ENCODE results near the gene RHO.

DNA sequence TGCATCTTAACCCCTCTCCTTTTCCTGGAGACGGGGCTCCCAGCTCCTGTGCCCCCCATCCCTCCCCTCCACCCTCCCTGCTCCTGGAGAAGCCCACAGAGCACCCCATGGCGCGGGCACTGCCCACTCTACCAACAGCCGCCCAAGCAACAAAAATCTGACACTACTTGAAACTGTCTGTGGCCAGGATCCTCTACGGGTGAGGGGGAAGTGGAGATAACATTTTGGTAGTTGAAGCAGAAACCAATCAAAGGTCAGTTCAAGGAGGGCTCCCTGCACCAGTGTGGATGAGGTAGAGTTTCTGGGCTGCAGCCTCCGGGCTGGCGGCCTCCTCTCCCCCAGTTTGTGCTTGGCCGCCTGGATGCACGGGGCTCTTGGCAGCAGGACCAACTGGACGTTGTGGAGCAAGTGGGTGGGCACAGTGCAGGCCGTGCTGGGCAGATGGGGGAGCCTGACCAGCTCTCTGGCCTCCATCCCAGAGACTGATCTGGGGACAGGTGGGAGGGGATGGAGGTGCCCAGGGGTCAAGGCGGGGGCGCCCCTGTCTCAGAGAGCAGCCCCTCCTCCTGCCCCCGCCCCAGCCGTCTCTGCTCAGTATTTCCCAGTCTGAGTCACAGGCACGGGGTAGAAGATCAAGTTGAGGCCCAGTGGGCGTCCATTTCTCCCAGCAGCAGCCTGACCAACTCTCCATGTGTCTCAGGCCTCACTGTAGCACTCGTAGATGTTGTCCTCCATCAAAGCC is 27.3 kb downstream of the RHO start:
- TF ChIP-seq, protein P1, sequence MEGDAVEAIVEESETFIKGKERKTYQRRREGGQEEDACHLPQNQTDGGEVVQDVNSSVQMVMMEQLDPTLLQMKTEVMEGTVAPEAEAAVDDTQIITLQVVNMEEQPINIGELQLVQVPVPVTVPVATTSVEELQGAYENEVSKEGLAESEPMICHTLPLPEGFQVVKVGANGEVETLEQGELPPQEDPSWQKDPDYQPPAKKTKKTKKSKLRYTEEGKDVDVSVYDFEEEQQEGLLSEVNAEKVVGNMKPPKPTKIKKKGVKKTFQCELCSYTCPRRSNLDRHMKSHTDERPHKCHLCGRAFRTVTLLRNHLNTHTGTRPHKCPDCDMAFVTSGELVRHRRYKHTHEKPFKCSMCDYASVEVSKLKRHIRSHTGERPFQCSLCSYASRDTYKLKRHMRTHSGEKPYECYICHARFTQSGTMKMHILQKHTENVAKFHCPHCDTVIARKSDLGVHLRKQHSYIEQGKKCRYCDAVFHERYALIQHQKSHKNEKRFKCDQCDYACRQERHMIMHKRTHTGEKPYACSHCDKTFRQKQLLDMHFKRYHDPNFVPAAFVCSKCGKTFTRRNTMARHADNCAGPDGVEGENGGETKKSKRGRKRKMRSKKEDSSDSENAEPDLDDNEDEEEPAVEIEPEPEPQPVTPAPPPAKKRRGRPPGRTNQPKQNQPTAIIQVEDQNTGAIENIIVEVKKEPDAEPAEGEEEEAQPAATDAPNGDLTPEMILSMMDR (IDR thresholded peaks at IDR 0.05) = no peak
- TF ChIP-seq POLR2AphosphoS5 (IDR thresholded peaks at IDR 0.05) (no peak), POLR2A (IDR thresholded peaks at IDR 0.05) (no peak)

Measured in prostate gland (tissue), 2 donors.